NAMALWA (cell line): ENCODE data around the gene HSPB9.
"Not testable (repeated sequence)": the region's sequence is repeated elsewhere in the genome, so short reads cannot be mapped to it uniquely, and the experiment has no call there.

ENCODE experiments used
- DNase-seq: peaks from one replicate; pipeline ENCODE4 v3.0.0-alpha.2; 2015; ENCODE audit warnings: low spot score

Gene HSPB9

GRCh38 chr17:42143138-42143537, 20.5 kb downstream of the HSPB9 start:
- DNase-seq: not testable (repeated sequence)

GRCh38 chr17:42146911-42147607, 24.5 kb downstream of the HSPB9 start:
- DNase-seq: no peak

GRCh38 chr17:42153919-42154742, 31.5 kb downstream of the HSPB9 start:
- peak; percentile 43 for DNase-seq

GRCh38 chr17:42155614-42156045, 33.0 kb downstream of the HSPB9 start:
- DNase-seq: no peak

- no peak for DNase-seq
Observed at GRCh38 chr17:42159796-42160530, 37.4 kb downstream of the HSPB9 start.

GRCh38 chr17:42160531-42160910, 37.9 kb downstream of the HSPB9 start:
- no peak for DNase-seq

GRCh38 chr17:42163113-42163512, 40.5 kb downstream of the HSPB9 start:
- peak; percentile 56 for DNase-seq

GRCh38 chr17:42163696-42164407, 41.2 kb downstream of the HSPB9 start:
- DNase-seq: no peak

GRCh38 chr17:42165751-42166150, 43.1 kb downstream of the HSPB9 start:
- DNase-seq: no peak

GRCh38 chr17:42166196-42166763, 43.7 kb downstream of the HSPB9 start:
- DNase-seq: no peak

- DNase-seq: no peak
Observed at GRCh38 chr17:42167807-42168206, 45.2 kb downstream of the HSPB9 start.

GRCh38 chr17:42169351-42169750, 46.7 kb downstream of the HSPB9 start:
- DNase-seq: no peak

GRCh38 chr17:42171831-42172230, 49.2 kb downstream of the HSPB9 start:
- no peak for DNase-seq
